GM12878 (cell line): ENCODE results near the gene PCBP1. TPM values are rescaled to one million over a fixed set of nuclear protein-coding genes. Genes with fewer than 3 reads are reported as not detected.
A peak's percentile ranks its signal among the peaks of the same experiment; 100 is the strongest.

Source experiments
- ATAC-seq: fragments of 200-7000 bp; cut with Tn5 transposase; 3 replicates; pipeline ENCODE4 v1.9.1; 2020; ENCODE audit warnings: mild to moderate bottlenecking, moderate library complexity
- BruUV-seq: library from RNA; stranded (reverse); fragments of 400-500 nt; replicated peaks from 2 replicates; lab custom pipeline; 2021; lab: Mats Ljungman, UMichigan
- CTCF ChIA-PET: fragments of 300-600 bp; sonication (Branson Sonifier 250); formaldehyde crosslinking; extraction: SDS; loops from one replicate; lab custom pipeline; 2021; ENCODE audit warnings: inconsistent platforms; lab: Yijun Ruan, JAX
- POLR2A ChIA-PET: fragments of 350-600 bp; formaldehyde crosslinking; extraction: SDS; loops from one replicate; lab custom pipeline; 2021; ENCODE audit warnings: inconsistent platforms; lab: Charles Lee
- RAD21 ChIA-PET: fragments of 300-600 bp; sonication (Branson Sonifier 250); formaldehyde crosslinking; loops from one replicate; lab custom pipeline; 2023; ENCODE audit warnings: antibody characterized with exemption; ENCODE audit not compliant: unreplicated experiment; lab: Charles Lee
- SMC1A ChIA-PET: fragments of 300-600 bp; sonication (Branson Sonifier 250); formaldehyde crosslinking; loops from one replicate; lab custom pipeline; 2023; ENCODE audit not compliant: unreplicated experiment, uncharacterized antibody; lab: Charles Lee
- DNase-seq: peaks from one replicate; pipeline ENCODE4 v3.0.0-alpha.2; 2011; ENCODE audit warnings: low read depth, low spot score
- FAIRE-seq: peaks from 3 replicates; lab custom pipeline; 2011; peaks lifted over from hg19 to GRCh38; lab: Jason Lieb, UNC
- H2AFZ ChIP-seq: 2 replicates; pipeline ENCODE4 v1.6.0; 2011; ENCODE audit warnings: low read depth, low read length, control low read depth; ENCODE audit not compliant: control insufficient read depth
- H3K27ac ChIP-seq: 2 replicates; pipeline ENCODE4 v1.5.1; 2011; ENCODE audit warnings: control low read depth; ENCODE audit not compliant: control insufficient read depth, insufficient read depth
- H3K27me3 ChIP-seq, 2 experiments: replicated peaks in 1 of 2; 2 replicates each; pipeline versions ENCODE4 v1.6.0 to v1.6.1; 2011; ENCODE audit warnings: low read length in 1 of 2; ENCODE audit not compliant: control insufficient read depth in 2 of 2, insufficient read depth in 2 of 2
- H3K36me3 ChIP-seq, 2 experiments: 2 replicates each; pipeline ENCODE4 v1.5.1; 2011; ENCODE audit warnings: low read length in 1 of 2; ENCODE audit not compliant: control insufficient read depth in 2 of 2, insufficient read depth in 2 of 2
- H3K4me1 ChIP-seq: 2 replicates; pipeline ENCODE4 v1.6.1; 2011; ENCODE audit warnings: mild to moderate bottlenecking, low read length, moderate library complexity, mixed read lengths; ENCODE audit not compliant: control insufficient read depth, insufficient read depth
- H3K4me2 ChIP-seq: 2 replicates; pipeline ENCODE4 v1.6.0; 2011; ENCODE audit warnings: control low read depth; ENCODE audit not compliant: control insufficient read depth, insufficient read depth
- H3K4me3 ChIP-seq: fragments of 200-600 bp; sonication (generic); 2 replicates; pipeline ENCODE4 v1.5.1; 2016
- H3K79me2 ChIP-seq: 2 replicates; pipeline ENCODE4 v1.6.0; 2011; ENCODE audit warnings: low read length; ENCODE audit not compliant: control insufficient read depth, insufficient read depth
- H3K9ac ChIP-seq: 2 replicates; pipeline ENCODE4 v1.8.0; 2011; ENCODE audit warnings: low read length, control low read depth, mixed read lengths; ENCODE audit not compliant: control insufficient read depth, insufficient read depth
- H3K9me3 ChIP-seq: replicated peaks from 3 replicates; pipeline ENCODE4 v1.5.1; 2011; ENCODE audit warnings: mild to moderate bottlenecking, low read length; ENCODE audit not compliant: control insufficient read depth, insufficient read depth
- H4K20me1 ChIP-seq: 2 replicates; pipeline ENCODE4 v1.6.0; 2011; ENCODE audit not compliant: control insufficient read depth, insufficient read depth
- ATF2 ChIP-seq: IDR thresholded peaks from 2 replicates; pipeline ENCODE4 v1.6.1; 2012; ENCODE audit warnings: low read length, inconsistent platforms
- BCL11A ChIP-seq: IDR thresholded peaks from 2 replicates; pipeline ENCODE4 v1.6.1; 2011; ENCODE audit warnings: low read depth, low read length
- BCLAF1 ChIP-seq: fragments of 450-650 bp; IDR thresholded peaks from 2 replicates; pipeline ENCODE4 v1.6.1; 2017; ENCODE audit warnings: antibody characterized with exemption, mild to moderate bottlenecking, moderate library complexity
- BHLHE40 ChIP-seq, 2 experiments: fragments of 450-650 bp in 1 of 2; IDR thresholded peaks; 2 replicates each; pipeline ENCODE4 v1.6.1; 2011 to 2017; ENCODE audit warnings: low read depth in 2 of 2, borderline replicate concordance in 1 of 2, improper control_type of control experiment in 1 of 2, low read length in 1 of 2, mild to moderate bottlenecking in 1 of 2
- BRCA1 ChIP-seq: IDR thresholded peaks from 2 replicates; pipeline ENCODE4 v1.6.1; 2011; ENCODE audit warnings: low read depth, low read length, improper control_type of control experiment
- CHD4 ChIP-seq: fragments of 200-600 bp; sonication (generic); IDR thresholded peaks from 2 replicates; pipeline ENCODE4 v1.6.1; 2016; ENCODE audit warnings: mild to moderate bottlenecking
- CREB1 ChIP-seq: IDR thresholded peaks from 2 replicates; pipeline ENCODE4 v1.6.1; 2012; ENCODE audit warnings: low read depth, mild to moderate bottlenecking, inconsistent platforms
- E2F8 ChIP-seq: fragments of 450-650 bp; IDR thresholded peaks from 2 replicates; pipeline ENCODE4 v1.6.1; 2018; ENCODE audit warnings: mild to moderate bottlenecking, low read depth, moderate library complexity; ENCODE audit not compliant: partially characterized antibody
- HDAC2 ChIP-seq: fragments of 200-600 bp; sonication (generic); IDR thresholded peaks from 2 replicates; pipeline ENCODE4 v1.6.1; 2017
- MYC ChIP-seq: IDR thresholded peaks from 2 replicates; pipeline ENCODE4 v1.6.1; 2011; ENCODE audit warnings: mild to moderate bottlenecking, low read length, moderate library complexity, inconsistent platforms; ENCODE audit not compliant: insufficient read depth, insufficient replicate concordance, insufficient read length, severe bottlenecking
- NR2C1 ChIP-seq: fragments of 450-650 bp; IDR thresholded peaks from 2 replicates; pipeline ENCODE4 v1.6.1; 2017; ENCODE audit warnings: antibody characterized with exemption, mild to moderate bottlenecking, moderate library complexity
- SMARCA5 ChIP-seq: fragments of 450-650 bp; IDR thresholded peaks from 2 replicates; pipeline ENCODE4 v1.6.1; 2017; ENCODE audit warnings: mild to moderate bottlenecking
- TAF1 ChIP-seq: IDR thresholded peaks from 2 replicates; pipeline ENCODE4 v1.6.1; 2011; ENCODE audit warnings: mild to moderate bottlenecking, low read depth, low read length, borderline replicate concordance
- TCF3 ChIP-seq: IDR thresholded peaks from 2 replicates; pipeline ENCODE4 v1.6.1; 2012; ENCODE audit warnings: low read depth, mild to moderate bottlenecking, low read length, borderline replicate concordance; ENCODE audit not compliant: insufficient read depth
- ZNF24 ChIP-seq: fragments of 450-650 bp; IDR thresholded peaks from 2 replicates; pipeline ENCODE4 v1.6.1; 2017; ENCODE audit warnings: antibody characterized with exemption, mild to moderate bottlenecking
- ZSCAN29 ChIP-seq: fragments of 450-650 bp; IDR thresholded peaks from 2 replicates; pipeline ENCODE4 v1.6.1; 2017; ENCODE audit warnings: mild to moderate bottlenecking, moderate library complexity
- WGBS: methylation state at CpG from one replicate; pipeline ENCODE4 v1.1.6; 2016; ENCODE audit warnings: low lambda C conversion rate; ENCODE audit not compliant: insufficient replicate concordance, insufficient coverage; ENCODE audit errors: missing lambda C conversion rate; 5-methylcytosine and 5-hydroxymethylcytosine counted together
- in situ Hi-C: fragments of 300-500 bp; cut with MboI; formaldehyde crosslinking; loops from 9 replicates; pipeline ENCODE4 v1.14.3; 2018; ENCODE audit warnings: mixed read lengths
- intact Hi-C: fragments of 100-400 bp; cut with micrococcal nuclease; formaldehyde crosslinking; loops from one replicate; pipeline ENCODE4 v1.14.2; 2022; ENCODE audit not compliant: unreplicated experiment
- polyA plus RNA-seq, 11 experiments: library from polyadenylated mRNA; depleted of rRNA in 4 of 11; unstranded in 6 of 11; stranded (reverse) in 5 of 11; fragments of >200 nt; fragmentation: Nextera tagmentation in 4 of 11; fragmentation: Illumina TruSeq in 1 of 11; extraction: Ambion mirVana in 4 of 11; extraction: Trizol in 1 of 11; gene quantifications; 1 replicate in 1 of 11; 2 replicates in 10 of 11; pipeline versions ENCODE4 v1.2.1 to v1.2.3, GENCODE V29; 2011 to 2016; ENCODE audit warnings: inconsistent platforms in 2 of 11, missing spikeins in 2 of 11, low read depth in 1 of 11
- total RNA-seq, 4 experiments: library from RNA; depleted of rRNA in 3 of 4; stranded (reverse); fragments of >200 nt in 3 of 4; fragmentation: Illumina TruSeq in 1 of 4; extraction: Trizol in 1 of 4; gene quantifications; 2 replicates each; pipeline versions ENCODE4 v1.2.1 to v1.2.3, GENCODE V29; 2013 to 2021

Gene PCBP1
- total and polyA plus RNA-seq, 10 of the 15 experiments (the other 5 are each of a cell fraction or from before 2014, with no cell fraction given): 24.4 to 494 (median 130) TPM

GRCh38 chr2:70083344-70084156 is 3.7 kb upstream of the PCBP1 start:
- 6% methylated on average over 8 of the region's 8 CpGs for WGBS
- Histone ChIP-seq H3K27ac (peak overlapping the region; percentile 100), H3K36me3 (peaks cover 6 to 17% of the 10 kb centered on the region in 2 experiments), H3K4me1 (peaks cover 34% of the 10 kb centered on the region), H3K27me3 (no peaks in the 10 kb centered on the region), H3K79me2 (peaks cover 54% of the 10 kb centered on the region), H3K9ac (peak overlapping the region; percentile 92), H3K4me3 (peak overlapping the region; percentile 69), H4K20me1 (no peaks in the 10 kb centered on the region), H2AFZ (no peak overlapping the region; the same call in 1 of the 2 replicates), H3K9me3 (no peaks in the 10 kb centered on the region; the same call in 2 of the 3 replicates), H3K4me2 (peak overlapping the region; percentile 94)
- ChIA-PET CTCF (interaction anchor here (0.5 to 8.6 kb wide), 9 partner anchors 8 to 211 kb away, joined by 3 to 119 read pairs (median 5); partner anchors contain the start of gene MXD1), SMC1A (interaction anchor here (1.0 to 9.8 kb wide), 13 partner anchors 11 to 359 kb away, joined by 3 to 170 read pairs (median 35); partner anchors contain the start of gene MXD1), RAD21 (interaction anchor here (0.5 to 10.7 kb wide), 20 partner anchors 8 to 359 kb away, joined by 3 to 181 read pairs (median 15); partner anchors contain the start of genes ANXA4, MXD1 and SNRPG), POLR2A (interaction anchor here (1.8 to 13.4 kb wide), 10 partner anchors 11 to 170 kb away, joined by 6 to 187 read pairs (median 48); partner anchors contain the start of gene MXD1)
- FAIRE-seq (peak; percentile 23), ATAC-seq (peak; percentile 74), DNase-seq (peak; percentile 88)
- no TSS peak for BruUV-seq
- in situ Hi-C loops: no loop called here
- intact Hi-C loops: loop anchor here (1.0 kb wide), 1 partner anchor 12 kb away; no protein-coding TSS in a partner anchor
- TF ChIP-seq BRCA1: no peak
- no peak for TF ChIP-seq ZSCAN29
- TF ChIP-seq BCLAF1: no peak
- TF ChIP-seq SMARCA5: peak; percentile 85
- TF ChIP-seq CREB1: no peak
- TF ChIP-seq ZNF24: 0 out of 2 replicates have a peak, but pooled peaks have one; percentile 4
- TF ChIP-seq BHLHE40 (IDR thresholded peaks at IDR 0.05; ENCODE audit: borderline replicate concordance in 1 of 2, low read depth in 2 of 2, low read length in 1 of 2): peak; percentile 13 to 54; a peak in 2 of 4 replicates
- no peak for TF ChIP-seq ATF2
- TF ChIP-seq BCL11A: peak; percentile 66
- no peak for TF ChIP-seq NR2C1
- no peak for TF ChIP-seq MYC
- TF ChIP-seq HDAC2: 0 out of 2 replicates have a peak, but pooled peaks have one; percentile 66
- TF ChIP-seq E2F8: peak; percentile 23
- no peak for TF ChIP-seq CHD4
- TF ChIP-seq TAF1: no peak
- no peak for TF ChIP-seq TCF3
